Endothelial cell of umbilical vein (primary cell): ENCODE measurements around the gene EIF4E3.

Experiments used
- MAX ChIP-seq: IDR thresholded peaks from 2 replicates; pipeline ENCODE4 v1.6.1; 2011; ENCODE audit not compliant: insufficient read depth, insufficient read length
- POLR2A ChIP-seq: IDR thresholded peaks from 2 replicates; pipeline ENCODE4 v1.6.1; 2012; ENCODE audit warnings: low read depth, mild to moderate bottlenecking, control low read depth, low read length

GRCh38 chr3:71692139-71692538 is 33.1 kb downstream of the EIF4E3 start:
- TF ChIP-seq POLR2A (no peak), MAX (no peak)
